HG02885 (cell line): ENCODE measurements around the gene MARCHF2.
"Not testable (repeated sequence)": the region's sequence is repeated elsewhere in the genome, so short reads cannot be mapped to it uniquely, and the experiment has no call there.

Experiments used
- ATAC-seq: cut with Tn5 transposase; IDR thresholded peaks from one replicate; pipeline ENCODE4 v1.9.1; 2021; ENCODE audit warnings: mild to moderate bottlenecking; ENCODE audit not compliant: unreplicated experiment, poor library complexity

MARCHF2 gene

DNA sequence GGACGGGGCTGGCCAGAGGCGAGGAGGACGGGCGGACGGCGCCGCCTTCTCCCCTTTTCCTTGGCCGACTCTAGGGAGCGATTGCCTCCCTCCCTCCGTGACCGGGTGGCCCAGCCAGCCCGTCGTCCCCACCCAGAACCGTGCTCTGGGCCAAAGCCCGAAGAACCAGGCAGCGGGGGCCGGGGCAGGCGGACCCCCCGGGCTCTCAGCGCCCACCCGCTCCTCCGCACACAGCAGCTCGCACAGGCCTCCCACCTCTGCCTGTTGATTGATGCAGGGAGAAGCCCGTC, 9.3 kb upstream of the MARCHF2 start:
- no peak for ATAC-seq

DNA sequence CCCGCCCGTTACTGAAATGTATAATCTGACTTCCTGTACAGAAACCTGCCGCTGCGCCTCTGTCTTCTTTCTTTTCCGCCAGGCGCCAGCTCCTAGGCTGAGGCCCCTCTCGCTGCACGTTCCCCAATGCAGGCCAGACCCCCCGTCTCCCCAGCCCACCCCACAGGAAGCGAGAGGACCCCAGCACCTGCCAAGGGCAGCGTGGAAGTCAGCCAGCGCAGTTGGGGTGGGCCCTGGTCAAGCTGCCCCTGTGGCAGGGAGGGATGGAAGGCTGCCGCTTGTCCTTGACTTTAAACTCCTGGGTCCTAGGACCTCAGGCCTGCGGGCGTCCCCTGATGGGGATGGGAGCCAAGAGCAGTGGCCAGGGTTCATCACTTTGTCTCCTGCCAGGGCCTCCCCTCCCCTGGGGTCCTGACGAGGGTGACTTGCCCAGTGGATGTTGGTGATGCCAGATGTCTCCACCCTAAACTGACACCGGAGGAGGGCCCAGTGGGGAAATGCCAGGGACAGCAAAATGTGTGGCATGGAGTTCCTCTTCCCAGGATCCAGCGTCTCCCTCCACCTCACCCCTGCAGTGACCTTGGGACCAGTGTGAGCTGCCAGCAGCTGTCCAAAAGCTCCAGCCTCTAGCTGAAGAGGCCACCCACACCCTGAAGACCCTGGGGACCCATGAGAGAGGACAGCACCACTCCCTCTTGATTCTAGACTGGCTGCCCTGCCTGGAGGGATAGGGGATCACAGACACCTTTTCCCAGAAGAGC, 8.5 kb upstream of the MARCHF2 start:
- ATAC-seq: no peak

DNA sequence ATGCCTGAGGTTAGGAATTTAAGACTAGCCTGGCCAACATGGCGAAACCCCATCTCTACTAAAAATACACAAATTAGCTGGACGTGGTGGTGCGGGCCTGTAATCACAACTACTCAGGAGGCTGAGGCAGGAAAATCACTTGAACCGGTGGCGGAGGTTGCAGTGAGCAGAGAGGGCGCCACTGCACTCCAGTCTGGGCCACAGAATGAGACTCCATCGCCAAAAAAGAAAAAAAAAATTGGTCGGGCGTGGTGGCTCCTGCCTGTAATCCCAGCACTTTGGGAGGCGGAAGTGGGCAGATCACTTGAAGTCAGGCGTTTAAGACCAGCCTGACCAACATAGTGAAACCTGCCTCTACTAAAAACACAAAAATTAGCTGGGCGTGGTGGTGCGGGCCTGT, 2.4 kb upstream of the MARCHF2 start:
- ATAC-seq: not testable (repeated sequence)

DNA sequence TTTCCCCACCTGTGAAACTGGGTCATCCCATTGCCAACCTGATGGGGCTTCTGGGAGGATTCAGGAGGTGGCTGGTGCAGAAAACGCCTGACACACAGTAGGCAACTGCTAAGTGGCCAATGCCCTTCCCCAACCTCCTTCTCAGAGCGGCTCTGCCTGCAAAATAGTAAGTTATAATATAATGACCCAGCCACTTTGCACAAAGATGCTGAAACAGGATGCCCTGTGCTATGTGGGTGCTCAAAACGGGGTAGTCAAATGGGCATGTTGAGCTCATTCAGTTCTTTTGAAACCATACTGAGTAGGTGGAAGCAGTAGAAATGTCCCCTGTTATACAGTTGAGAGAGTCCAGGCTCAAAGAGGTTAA, 507 bp downstream of the MARCHF2 start:
- no peak for ATAC-seq

DNA sequence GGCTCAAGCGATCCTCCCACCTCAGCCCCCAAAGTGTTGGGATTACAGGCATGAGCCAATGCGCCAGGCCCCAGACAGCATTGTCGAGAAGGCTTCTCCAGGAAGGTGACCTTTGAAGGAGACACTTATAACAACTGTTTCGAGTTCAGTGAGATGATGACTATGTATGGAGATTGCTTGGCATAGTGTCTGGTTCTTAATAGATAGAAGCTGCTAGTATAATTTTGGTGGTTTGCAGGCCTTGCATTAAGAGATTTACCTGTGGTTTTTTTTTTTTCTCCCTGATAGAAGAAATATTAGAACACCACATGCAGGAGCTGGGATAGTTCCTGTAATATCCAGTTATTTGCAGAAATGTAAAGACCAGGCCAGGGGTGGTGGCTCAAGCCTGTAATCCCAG, 3.7 kb downstream of the MARCHF2 start:
- ATAC-seq: no peak

DNA sequence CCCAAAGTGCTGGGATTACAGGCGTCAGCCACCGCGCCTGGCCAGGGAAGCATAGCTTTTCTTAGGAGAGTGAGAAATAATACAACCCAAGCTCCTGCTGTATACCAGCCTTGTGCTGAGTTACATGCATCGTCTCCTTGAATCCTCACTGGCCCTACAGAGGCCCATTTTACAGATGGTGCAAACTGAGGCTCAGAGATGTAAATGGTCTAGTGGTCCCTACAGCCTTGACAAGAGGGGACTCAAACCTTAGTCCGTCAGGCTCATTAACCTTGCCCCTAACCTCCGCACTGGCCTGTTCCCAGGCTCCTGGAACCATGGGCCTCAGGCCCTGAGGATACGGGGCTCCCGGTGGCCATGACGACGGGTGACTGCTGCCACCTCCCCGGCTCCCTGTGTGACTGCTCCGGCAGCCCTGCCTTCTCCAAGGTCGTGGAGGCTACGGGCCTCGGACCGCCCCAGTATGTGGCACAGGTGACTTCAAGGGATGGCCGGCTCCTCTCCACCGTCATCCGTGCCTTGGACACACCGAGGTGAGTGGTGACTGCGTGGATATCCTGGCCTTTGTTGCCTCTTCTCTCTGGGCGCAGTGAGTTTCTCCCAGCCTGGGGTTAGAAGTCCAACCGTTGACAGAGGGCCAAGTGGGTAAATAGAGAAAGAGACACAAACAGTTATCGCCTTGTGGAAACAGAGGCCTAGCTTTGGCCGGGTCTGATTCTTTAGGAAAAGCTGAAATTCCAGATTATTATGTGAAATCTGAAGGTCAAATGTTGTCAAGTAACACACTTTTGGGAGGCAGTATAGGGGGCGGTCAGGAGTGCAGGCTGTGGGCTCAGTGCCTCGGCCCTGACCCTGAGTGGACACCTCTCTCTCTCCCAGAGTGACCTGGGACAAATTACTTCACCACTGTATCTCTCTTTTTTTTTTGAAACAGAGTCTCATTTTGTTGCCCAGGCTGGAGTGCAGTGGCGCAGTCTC, 8.7 kb downstream of the MARCHF2 start:
- ATAC-seq: no peak

DNA sequence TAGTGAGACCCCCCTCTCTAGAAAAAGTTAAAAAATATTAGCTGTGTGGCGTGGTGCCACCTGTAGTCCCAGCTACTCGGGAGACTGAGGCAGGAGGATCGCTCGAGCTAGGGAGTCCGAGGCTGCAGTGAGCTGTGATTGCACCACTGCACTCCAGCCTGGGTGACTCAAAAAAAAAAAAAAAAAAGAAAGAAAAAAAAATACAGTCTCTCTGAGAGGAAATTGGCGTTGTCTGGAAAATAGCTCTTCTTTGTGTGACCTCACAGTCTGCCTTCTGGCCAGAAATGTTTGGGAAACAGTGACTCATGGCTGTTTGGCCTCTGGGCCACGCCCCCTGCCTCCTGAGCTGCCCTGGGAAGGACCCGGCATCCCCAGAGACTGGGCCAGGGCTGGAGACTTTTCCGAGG, 10.7 kb downstream of the MARCHF2 start:
- ATAC-seq: no peak

DNA sequence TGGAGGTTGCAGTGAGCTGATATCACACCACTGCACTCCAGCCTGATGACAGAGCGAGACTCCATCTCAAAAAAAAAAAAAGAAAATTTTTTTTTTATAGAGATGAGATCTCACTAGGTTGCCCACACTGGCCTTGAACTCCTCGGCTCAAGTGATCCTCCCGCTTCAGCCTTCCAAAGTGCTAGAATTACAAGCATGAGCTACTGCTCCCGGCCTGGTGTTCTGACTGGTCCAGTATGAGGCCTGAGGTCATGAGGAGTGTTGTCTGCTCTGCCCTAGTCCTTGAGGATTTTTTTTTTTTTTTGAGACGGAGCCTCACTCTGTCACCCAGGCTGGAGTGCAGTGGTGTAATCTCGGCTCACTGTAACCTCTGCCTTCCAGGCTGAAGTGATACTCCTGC, 12.2 kb downstream of the MARCHF2 start:
- not testable (repeated sequence) for ATAC-seq

DNA sequence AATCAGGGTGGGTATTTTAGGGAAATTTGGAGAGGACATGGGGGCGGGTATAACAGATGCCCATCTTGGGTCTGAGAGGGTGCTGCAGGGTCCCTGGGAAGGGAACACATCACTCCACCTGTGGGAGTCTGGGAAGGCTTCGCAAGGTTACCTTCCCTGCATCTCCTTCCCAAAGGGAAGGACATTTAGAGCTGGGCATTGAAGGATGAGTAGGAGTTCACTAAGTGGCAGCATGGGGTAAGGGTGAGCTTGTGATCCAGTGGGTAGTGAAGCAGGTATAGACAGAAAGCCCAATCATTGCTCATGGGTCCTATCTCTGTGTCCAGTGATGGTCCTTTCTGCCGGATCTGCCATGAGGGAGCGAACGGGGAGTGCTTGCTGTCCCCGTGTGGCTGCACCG, 13.2 kb downstream of the MARCHF2 start:
- ATAC-seq: no peak

DNA sequence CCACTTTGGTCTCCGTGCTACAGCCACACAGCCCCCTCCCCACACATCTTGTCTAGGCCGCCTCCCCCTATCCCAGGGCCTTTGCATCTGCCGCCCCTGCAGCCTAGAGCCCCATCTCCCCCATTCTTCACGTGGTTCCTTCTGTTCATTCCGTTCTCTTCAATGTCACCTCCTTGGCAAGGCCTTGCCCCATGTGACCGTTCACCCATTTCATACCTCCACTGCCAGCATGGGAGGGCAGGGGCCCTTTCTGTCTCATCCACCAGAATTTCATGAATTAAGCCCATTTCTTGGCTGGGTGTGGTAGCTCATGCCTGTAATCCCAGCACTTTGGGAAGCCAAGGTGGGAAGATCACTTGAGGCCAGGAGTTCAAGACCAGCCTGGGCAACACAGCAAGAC, 15.9 kb downstream of the MARCHF2 start:
- ATAC-seq: no peak

DNA sequence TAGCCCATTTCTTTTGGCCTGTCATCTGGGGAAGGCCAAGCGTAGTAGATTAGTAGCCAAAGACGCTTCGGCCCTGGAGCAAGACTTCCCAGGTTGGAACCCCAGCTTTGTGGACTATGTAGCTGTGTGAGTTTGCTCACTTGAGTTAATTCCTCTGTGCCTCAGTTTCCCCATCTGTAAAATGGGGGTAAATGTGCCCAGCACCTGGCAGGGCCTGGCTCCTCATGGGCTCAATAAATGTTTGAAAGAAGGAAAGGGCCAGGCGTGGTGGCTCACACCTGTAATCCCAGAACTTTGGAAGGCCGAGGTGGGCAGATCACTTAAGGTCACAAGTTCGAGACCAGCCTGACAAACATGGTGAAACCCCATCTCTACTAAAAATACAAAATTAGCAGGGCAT, 16.7 kb downstream of the MARCHF2 start:
- ATAC-seq: no peak

DNA sequence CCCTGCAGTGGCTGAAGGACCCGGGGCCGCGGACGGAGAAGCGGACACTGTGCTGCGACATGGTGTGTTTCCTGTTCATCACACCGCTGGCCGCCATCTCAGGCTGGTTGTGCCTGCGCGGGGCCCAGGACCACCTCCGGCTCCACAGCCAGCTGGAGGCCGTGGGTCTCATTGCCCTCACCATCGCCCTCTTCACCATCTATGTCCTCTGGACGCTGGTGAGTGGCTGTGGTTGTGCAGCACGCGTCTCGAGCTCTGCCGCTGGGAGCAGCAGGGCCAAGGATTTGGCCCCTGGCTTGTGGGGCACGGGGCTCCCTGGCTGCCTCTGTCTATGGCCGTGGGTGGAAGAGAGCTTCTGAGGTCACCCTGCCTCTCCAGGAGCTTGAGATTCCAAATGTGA, 17.5 kb downstream of the MARCHF2 start:
- no peak for ATAC-seq

DNA sequence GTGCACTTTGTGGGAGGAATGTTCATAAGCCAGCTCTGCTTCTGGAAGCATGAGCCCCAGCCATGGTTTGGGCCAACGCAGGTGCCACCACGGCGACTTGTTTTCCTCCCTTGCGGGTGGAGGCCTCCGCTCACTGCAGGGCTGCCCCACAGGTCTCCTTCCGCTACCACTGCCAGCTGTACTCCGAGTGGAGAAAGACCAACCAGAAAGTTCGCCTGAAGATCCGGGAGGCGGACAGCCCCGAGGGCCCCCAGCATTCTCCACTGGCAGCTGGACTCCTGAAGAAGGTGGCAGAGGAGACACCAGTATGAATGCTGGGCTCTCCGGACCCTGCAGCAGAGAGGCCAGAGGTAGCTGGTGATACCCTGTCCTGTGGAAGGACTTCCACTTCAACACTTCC, 25.1 kb downstream of the MARCHF2 start:
- ATAC-seq: no peak

DNA sequence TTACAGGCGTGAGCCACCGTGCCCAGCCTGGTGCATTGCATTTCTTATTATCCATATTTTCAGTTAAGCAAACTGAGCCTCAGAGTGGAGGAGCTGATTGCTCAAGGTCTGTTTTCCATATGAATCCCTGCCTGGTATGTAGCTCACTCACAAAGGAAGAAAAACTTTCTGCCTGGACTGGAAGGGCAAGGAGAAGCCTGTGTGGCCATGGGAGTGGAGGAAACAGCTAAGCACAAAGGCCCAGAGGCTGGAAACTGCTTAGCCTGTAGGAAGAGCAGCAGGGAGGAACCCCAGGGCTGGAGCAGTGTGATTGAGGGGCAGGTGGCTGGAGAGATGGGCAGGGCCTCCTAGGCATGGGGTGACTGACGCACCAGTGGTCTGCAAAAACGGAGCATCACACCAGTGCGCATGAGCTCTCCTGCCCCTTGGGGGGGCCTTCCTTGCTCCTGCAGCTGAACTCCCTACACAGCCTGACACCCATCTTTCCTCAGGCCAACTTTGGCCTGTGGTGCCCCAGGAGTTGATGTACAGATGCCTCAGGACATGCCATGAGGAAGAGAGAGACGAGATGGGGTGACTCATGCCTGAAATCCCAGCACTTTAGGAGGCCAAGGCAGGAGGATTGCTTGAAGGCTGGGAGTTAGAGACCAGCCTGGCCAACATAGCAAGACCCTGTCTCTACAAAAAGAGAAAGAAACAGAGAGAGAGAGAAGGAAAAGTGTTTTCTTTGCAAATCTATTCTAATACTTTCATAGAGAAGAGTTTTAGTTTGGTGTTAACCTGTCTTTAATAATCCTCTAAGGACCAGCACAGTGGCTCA, 28.8 kb downstream of the MARCHF2 start:
- no peak for ATAC-seq

DNA sequence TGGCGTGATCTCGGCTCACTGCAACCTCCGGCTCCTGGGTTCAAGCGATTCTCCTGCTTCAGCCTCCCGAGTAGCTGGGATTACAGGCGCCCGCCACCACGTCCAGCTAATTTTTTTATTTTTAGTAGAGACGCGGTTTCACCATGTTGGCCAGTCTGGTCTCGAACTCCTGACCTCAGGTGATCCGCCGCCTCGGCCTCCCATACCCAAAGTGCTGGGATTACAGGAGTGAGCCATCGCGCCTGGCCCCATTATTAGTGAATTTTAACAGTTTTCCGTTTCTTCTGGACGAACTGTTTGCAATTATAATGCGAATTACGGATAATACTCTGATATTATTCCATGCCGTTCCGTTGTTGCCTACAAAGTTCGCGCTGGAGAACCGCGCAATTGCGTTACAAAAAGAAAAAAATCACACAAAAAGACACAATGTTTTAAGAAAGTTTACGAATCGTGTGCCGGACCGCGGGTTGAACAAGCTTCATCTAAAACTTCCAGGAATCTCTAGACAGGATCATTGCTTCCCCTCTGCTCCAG, 31.1 kb downstream of the MARCHF2 start:
- not testable (repeated sequence) for ATAC-seq

DNA sequence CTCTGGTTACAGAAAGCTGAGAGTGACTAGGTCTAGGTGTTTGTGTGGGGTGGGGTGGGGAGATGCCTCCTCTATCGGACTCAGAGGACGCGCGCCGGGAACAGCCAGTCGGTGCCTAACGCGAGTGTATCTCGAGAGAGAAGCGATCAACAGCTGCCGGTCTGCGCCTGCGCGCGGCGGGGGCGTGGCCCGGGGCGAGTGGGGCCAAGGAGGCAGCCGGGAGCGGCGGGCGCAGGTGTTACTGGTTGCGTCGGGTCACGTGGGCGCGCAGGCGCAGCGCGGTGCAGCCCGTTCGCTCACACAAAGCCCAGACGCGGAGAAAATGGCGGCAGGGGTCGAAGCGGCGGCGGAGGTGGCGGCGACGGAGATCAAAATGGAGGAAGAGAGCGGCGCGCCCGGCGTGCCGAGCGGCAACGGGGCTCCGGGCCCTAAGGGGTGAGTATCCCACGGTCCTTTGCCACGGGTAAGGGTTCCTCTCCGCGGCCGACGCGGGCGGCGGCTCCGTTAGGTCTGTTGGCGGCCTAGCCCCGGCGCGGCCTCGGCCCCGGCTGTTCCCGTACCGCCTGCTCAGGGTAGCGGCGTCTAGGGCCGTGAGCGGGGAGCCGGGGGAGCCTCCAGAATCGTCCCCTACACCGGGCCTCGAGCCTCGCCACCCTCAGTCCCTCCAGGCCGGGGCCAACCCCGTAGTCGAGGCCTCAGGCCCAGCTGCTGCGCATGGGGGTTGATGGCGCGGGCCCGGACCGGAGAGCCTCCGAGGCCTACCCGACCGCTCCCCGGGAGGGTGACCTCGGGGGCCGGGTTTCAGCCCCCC, 31.8 kb downstream of the MARCHF2 start, which contains the start of gene HNRNPM:
TSS of gene HNRNPM (plus strand) at position 299 of the 811 bp plus-strand sequence. CDS start at position 323, 24 bp downstream.
- ATAC-seq: peak; percentile 92

DNA sequence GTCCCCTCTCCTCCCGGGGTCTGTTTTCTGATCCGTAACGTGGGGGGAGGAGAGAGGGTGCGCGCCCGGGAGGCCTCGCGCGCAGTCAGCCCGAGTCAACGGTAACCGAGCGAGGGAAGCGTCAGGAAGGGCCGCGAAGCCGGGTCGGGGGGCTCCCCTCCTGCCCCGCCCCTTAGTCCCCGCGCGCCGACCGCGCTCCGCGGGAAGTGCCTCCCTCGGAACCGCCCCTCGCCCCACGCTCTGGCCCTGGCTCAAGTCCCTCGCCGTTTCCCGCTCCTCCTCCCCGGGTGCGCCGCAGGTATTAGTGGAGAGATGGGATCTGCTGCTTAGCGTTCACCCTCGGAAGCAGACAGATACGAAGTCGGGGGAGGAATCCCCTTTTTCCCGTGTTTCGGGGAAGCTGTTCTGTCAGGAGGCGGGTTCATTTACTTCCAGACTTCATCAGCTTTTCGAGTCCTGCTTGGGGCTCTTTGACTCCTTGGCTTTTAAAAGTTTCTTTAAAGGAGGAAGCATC, 32.4 kb downstream of the MARCHF2 start:
- ATAC-seq: peak; percentile 23

DNA sequence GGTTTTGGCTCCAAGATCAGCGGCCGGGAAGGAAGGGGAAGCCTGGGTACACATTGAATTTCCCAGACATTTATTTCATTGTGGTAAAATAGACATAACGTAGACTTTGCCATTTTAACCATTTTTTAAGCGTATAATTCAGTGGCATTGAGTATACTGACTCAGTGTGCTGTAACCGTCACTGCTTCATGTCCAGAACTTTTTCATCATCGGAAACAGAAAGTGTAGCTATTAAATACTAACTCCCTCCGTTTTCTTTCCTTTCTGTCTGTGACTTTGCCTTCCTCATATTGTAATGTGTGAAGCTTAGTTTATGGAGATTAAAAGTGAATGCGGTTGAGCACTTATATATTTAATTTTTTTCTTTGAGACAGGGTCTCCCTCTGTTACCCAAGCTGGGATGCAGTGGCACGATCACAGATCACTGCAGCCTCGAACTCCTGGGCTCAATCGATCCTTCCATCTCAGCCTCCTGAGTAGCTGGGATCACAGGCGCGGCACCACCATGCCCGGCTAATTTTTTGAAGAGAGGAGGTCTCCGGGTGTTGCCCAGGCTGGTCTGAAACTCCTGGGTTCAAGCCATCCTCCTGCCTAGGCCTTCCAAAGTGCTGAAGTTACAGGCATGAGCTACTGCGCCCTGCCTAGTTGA, 33.1 kb downstream of the MARCHF2 start:
- no peak for ATAC-seq

DNA sequence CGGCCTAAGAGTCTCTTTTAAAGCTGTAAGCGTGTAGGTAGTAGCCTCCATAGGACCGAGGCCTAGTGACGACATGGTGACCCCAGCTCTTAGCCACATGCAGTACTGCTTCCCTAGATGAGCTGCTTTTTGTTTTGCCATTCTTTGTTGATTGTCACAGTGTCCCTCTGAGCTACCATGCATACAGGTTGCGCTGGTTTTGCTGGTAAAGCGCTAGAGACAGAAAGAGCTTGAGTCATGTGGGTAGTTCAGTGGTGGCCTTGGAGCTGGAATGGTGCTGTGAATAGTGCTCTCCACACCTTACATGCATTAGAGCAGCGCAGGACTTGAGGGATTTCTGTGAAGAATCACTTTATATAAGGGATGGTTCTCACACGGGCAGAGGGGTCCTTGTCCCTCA, 36.7 kb downstream of the MARCHF2 start:
- no peak for ATAC-seq
